Trophoblast cell (in vitro differentiated cells and primary cell): ENCODE data around the gene ISM1.

Source experiments
- DNase-seq, 2 donors: peaks; one replicate each; pipeline ENCODE4 v3.0.0-alpha.2; 2016
- H2AFZ ChIP-seq: 2 replicates; pipeline ENCODE4 v1.6.1; 2013; ENCODE audit warnings: low read length, moderate library complexity, mild to moderate bottlenecking; ENCODE audit not compliant: insufficient read depth, poor library complexity
- H2AK5ac ChIP-seq: 2 replicates; pipeline ENCODE4 v1.6.1; 2013; ENCODE audit warnings: mild to moderate bottlenecking, low read length
- H2BK120ac ChIP-seq: 2 replicates; pipeline ENCODE4 v1.6.1; 2013; ENCODE audit warnings: low read length, mild to moderate bottlenecking, moderate library complexity; ENCODE audit not compliant: insufficient read depth, poor library complexity
- H2BK12ac ChIP-seq: 2 replicates; pipeline ENCODE4 v1.6.1; 2013; ENCODE audit warnings: mild to moderate bottlenecking, low read length, moderate library complexity
- H2BK5ac ChIP-seq: 2 replicates; pipeline ENCODE4 v1.6.1; 2013; ENCODE audit warnings: low read length, low read depth, moderate library complexity, mild to moderate bottlenecking; ENCODE audit not compliant: poor library complexity
- H3K14ac ChIP-seq: 2 replicates; pipeline ENCODE4 v1.6.1; 2013; ENCODE audit warnings: mild to moderate bottlenecking, low read length
- H3K18ac ChIP-seq: 2 replicates; pipeline ENCODE4 v1.6.1; 2013; ENCODE audit warnings: mild to moderate bottlenecking, low read length
- H3K23ac ChIP-seq: 2 replicates; pipeline ENCODE4 v1.6.1; 2013; ENCODE audit warnings: low read length
- H3K27ac ChIP-seq: 2 replicates; pipeline ENCODE4 v1.5.1; 2013; ENCODE audit warnings: low read depth, mild to moderate bottlenecking, inconsistent platforms, low read length, moderate library complexity
- H3K27me3 ChIP-seq: 2 replicates; pipeline ENCODE4 v1.6.1; 2013; ENCODE audit warnings: inconsistent platforms, mild to moderate bottlenecking, low read length, moderate library complexity; ENCODE audit not compliant: insufficient read depth
- H3K36me3 ChIP-seq, 2 experiments: 1 replicate in 1 of 2; 2 replicates in 1 of 2; pipeline ENCODE4 v1.6.1; 2013; ENCODE audit warnings: low read length in 2 of 2, mild to moderate bottlenecking in 2 of 2, moderate library complexity in 1 of 2; ENCODE audit not compliant: insufficient read depth in 2 of 2, control insufficient read depth in 1 of 2
- H3K4ac ChIP-seq: 2 replicates; pipeline ENCODE4 v1.6.1; 2013; ENCODE audit warnings: low read depth, mild to moderate bottlenecking, low read length, moderate library complexity
- H3K4me1 ChIP-seq, 2 experiments: 1 replicate in 1 of 2; 2 replicates in 1 of 2; pipeline ENCODE4 v1.6.1; 2013; ENCODE audit warnings: low read length in 2 of 2, mild to moderate bottlenecking in 2 of 2, moderate library complexity in 1 of 2; ENCODE audit not compliant: insufficient read depth in 2 of 2, control insufficient read depth in 1 of 2
- H3K4me2 ChIP-seq: 2 replicates; pipeline ENCODE4 v1.6.1; 2013; ENCODE audit warnings: inconsistent platforms, mild to moderate bottlenecking, low read length, moderate library complexity
- H3K4me3 ChIP-seq: 2 replicates; pipeline ENCODE4 v1.5.1; 2013; ENCODE audit warnings: mild to moderate bottlenecking, low read depth, low read length, inconsistent platforms
- H3K79me1 ChIP-seq: one replicate; pipeline ENCODE4 v1.6.1; 2013; ENCODE audit warnings: low read length
- H3K79me2 ChIP-seq: 2 replicates; pipeline ENCODE4 v1.6.1; 2013; ENCODE audit warnings: low read length, mild to moderate bottlenecking; ENCODE audit not compliant: control insufficient read depth, insufficient read depth, poor library complexity
- H3K9ac ChIP-seq: 2 replicates; pipeline ENCODE4 v1.6.1; 2013; ENCODE audit warnings: mild to moderate bottlenecking, low read length
- H3K9me3 ChIP-seq: 2 replicates; pipeline ENCODE4 v1.6.1; 2013; ENCODE audit warnings: low read depth, mild to moderate bottlenecking, control low read depth, inconsistent platforms, low read length; ENCODE audit not compliant: insufficient read depth
- H4K12ac ChIP-seq: 2 replicates; pipeline ENCODE4 v1.6.1; 2013; ENCODE audit warnings: low read depth, mild to moderate bottlenecking, low read length, moderate library complexity
- H4K8ac ChIP-seq: 2 replicates; pipeline ENCODE4 v1.6.1; 2013; ENCODE audit warnings: low read depth, mild to moderate bottlenecking, low read length, moderate library complexity
- H4K91ac ChIP-seq: one replicate; pipeline ENCODE4 v1.6.1; 2013; ENCODE audit warnings: low read depth, mild to moderate bottlenecking, low read length, moderate library complexity
- WGBS: extraction: QIAGEN DNeasy Blood & Tissue Kit; methylation state at CpG from one replicate; pipeline ENCODE4 v1.1.7; 2013; ENCODE audit warnings: missing lambda C conversion rate; ENCODE audit not compliant: insufficient read length, insufficient coverage; ENCODE audit errors: extremely low coverage; 5-methylcytosine and 5-hydroxymethylcytosine counted together

ISM1 gene

GRCh38 chr20:13262302-13262650, 41.2 kb downstream of the ISM1 start:
- WGBS = no CpG with 5 or more reads among the region's 2 CpGs
- Histone ChIP-seq H3K9ac (no peak overlapping the region), H3K18ac (no peak overlapping the region), H3K4ac (no peak overlapping the region), H3K4me1 (no peaks in the 10 kb centered on the region), H2BK120ac (no peak overlapping the region), H3K79me1 (no peaks in the 10 kb centered on the region), H3K36me3 (no peaks in the 10 kb centered on the region), H3K27ac (no peak overlapping the region), H2BK12ac (no peak overlapping the region), H3K27me3 (no peaks in the 10 kb centered on the region), H2AK5ac (no peak overlapping the region), H3K9me3 (no peaks in the 10 kb centered on the region), H3K79me2 (no peaks in the 10 kb centered on the region), H3K23ac (no peak overlapping the region), H3K4me2 (no peak overlapping the region), H2BK5ac (no peak overlapping the region), H3K4me3 (no peak overlapping the region), H3K14ac (no peak overlapping the region), H2AFZ (no peak overlapping the region), H4K12ac (no peak overlapping the region), H4K8ac (no peak overlapping the region), H4K91ac (no peak overlapping the region)
- DNase-seq = no peak

- H3K4me3 ChIP-seq = no peak overlapping the region
- no peak overlapping the region for H3K18ac ChIP-seq
- no peak overlapping the region for H2BK120ac ChIP-seq
- H3K23ac ChIP-seq = no peak overlapping the region
- H2BK5ac ChIP-seq = no peak overlapping the region
- H3K9me3 ChIP-seq = no peaks in the 10 kb centered on the region
- H3K36me3 ChIP-seq = no peaks in the 10 kb centered on the region
- no peak overlapping the region for H3K27ac ChIP-seq
- H3K4me1 ChIP-seq = no peaks in the 10 kb centered on the region
- H4K12ac ChIP-seq = no peak overlapping the region
- no peak overlapping the region for H4K91ac ChIP-seq
- H3K27me3 ChIP-seq = no peaks in the 10 kb centered on the region
- no peak overlapping the region for H3K4me2 ChIP-seq
- H2BK12ac ChIP-seq = no peak overlapping the region
- H3K4ac ChIP-seq = no peak overlapping the region
- H2AK5ac ChIP-seq = no peak overlapping the region
- WGBS = no CpG with 5 or more reads among the region's 9 CpGs
- H3K79me2 ChIP-seq = no peaks in the 10 kb centered on the region
- no peak overlapping the region for H3K9ac ChIP-seq
- no peak overlapping the region for H3K14ac ChIP-seq
- H3K79me1 ChIP-seq = no peaks in the 10 kb centered on the region
- H2AFZ ChIP-seq = no peak overlapping the region
- H4K8ac ChIP-seq = no peak overlapping the region
- no peak for DNase-seq
These were observed 41.7 kb downstream of the ISM1 start for GRCh38 chr20:13262671-13263360.

GRCh38 chr20:13263451-13263850, 42.4 kb downstream of the ISM1 start:
- Histone ChIP-seq H3K9ac (no peak overlapping the region), H3K4ac (no peak overlapping the region), H4K8ac (no peak overlapping the region)

GRCh38 chr20:13264907-13265306, 43.8 kb downstream of the ISM1 start:
- H3K14ac ChIP-seq = no peak overlapping the region
- no peaks in the 10 kb centered on the region for H3K9me3 ChIP-seq
- H4K91ac ChIP-seq = no peak overlapping the region
- H2BK120ac ChIP-seq = no peak overlapping the region
- WGBS = no CpG with 5 or more reads among the region's 5 CpGs
- no peak overlapping the region for H4K8ac ChIP-seq
- H3K4me2 ChIP-seq = no peak overlapping the region
- no peak overlapping the region for H2BK5ac ChIP-seq
- H3K36me3 ChIP-seq = no peaks in the 10 kb centered on the region
- no peaks in the 10 kb centered on the region for H3K79me1 ChIP-seq
- no peak overlapping the region for H3K4me3 ChIP-seq
- H2AFZ ChIP-seq = no peak overlapping the region
- no peak overlapping the region for H4K12ac ChIP-seq
- no peak overlapping the region for H2AK5ac ChIP-seq
- no peak overlapping the region for H2BK12ac ChIP-seq
- H3K23ac ChIP-seq = no peak overlapping the region
- no peak overlapping the region for H3K4ac ChIP-seq
- no peaks in the 10 kb centered on the region for H3K79me2 ChIP-seq
- H3K27ac ChIP-seq = no peak overlapping the region
- no peaks in the 10 kb centered on the region for H3K4me1 ChIP-seq
- DNase-seq = no peak
- H3K18ac ChIP-seq = no peak overlapping the region
- no peak overlapping the region for H3K9ac ChIP-seq
- H3K27me3 ChIP-seq = no peaks in the 10 kb centered on the region

More at GRCh38 chr20:13263451-13263850, 42.4 kb downstream of the ISM1 start:
- no peaks in the 10 kb centered on the region for H3K4me1 ChIP-seq
- H3K4me3 ChIP-seq = no peak overlapping the region
- H3K79me1 ChIP-seq = no peaks in the 10 kb centered on the region
- no peaks in the 10 kb centered on the region for H3K79me2 ChIP-seq
- no peak overlapping the region for H3K4me2 ChIP-seq
- H3K14ac ChIP-seq = no peak overlapping the region
- no peak overlapping the region for H3K18ac ChIP-seq
- DNase-seq = no peak
- H3K27ac ChIP-seq = no peak overlapping the region
- H2AFZ ChIP-seq = no peak overlapping the region
- H2BK5ac ChIP-seq = no peak overlapping the region
- no peaks in the 10 kb centered on the region for H3K9me3 ChIP-seq
- H3K27me3 ChIP-seq = no peaks in the 10 kb centered on the region
- WGBS = no CpG with 5 or more reads among the region's 5 CpGs
- H2AK5ac ChIP-seq = no peak overlapping the region
- H3K36me3 ChIP-seq = no peaks in the 10 kb centered on the region
- H2BK12ac ChIP-seq = no peak overlapping the region
- H4K91ac ChIP-seq = no peak overlapping the region
- no peak overlapping the region for H2BK120ac ChIP-seq
- H4K12ac ChIP-seq = no peak overlapping the region
- no peak overlapping the region for H3K23ac ChIP-seq
